ENCODE measurements around the gene SGPP1.

The SGPP1 gene

GRCh38 chr14:63730659-63731058 is 2.8 kb upstream of the SGPP1 start:
- TF ChIP-seq FOXK2 (IDR thresholded peaks at IDR 0.05) (no peak), PKNOX1 (IDR thresholded peaks at IDR 0.05) (no peak), ARNT (IDR thresholded peaks at IDR 0.05) (no peak), L3MBTL2 (conservative IDR thresholded peaks at IDR 0.05) (no peak), NFRKB (IDR thresholded peaks at IDR 0.05) (no peak), LEF1 (IDR thresholded peaks at IDR 0.05; ENCODE audit: borderline replicate concordance) (no peak), FOXA1 (IDR thresholded peaks at IDR 0.05) (no peak)
- POLR2A ChIA-PET: no interaction called here
- DNase-seq (ENCODE audit: extremely low spot score): no peak
- CTCF ChIA-PET: interaction anchor here (0.6 kb wide), 1 partner anchor 97 kb away, joined by 4 read pairs; no protein-coding TSS in a partner anchor

GRCh38 chr14:63727231-63727735 is 582 bp downstream of the SGPP1 start:
- TF ChIP-seq SUZ12 (IDR thresholded peaks at IDR 0.05) (no peak), FOXA1 (IDR thresholded peaks at IDR 0.05) (no peak), CTBP1 (IDR thresholded peaks at IDR 0.05; ENCODE audit: borderline replicate concordance) (no peak), LEF1 (IDR thresholded peaks at IDR 0.05; ENCODE audit: borderline replicate concordance) (no peak), FOXK2 (IDR thresholded peaks at IDR 0.05) (no peak), HDGF (IDR thresholded peaks at IDR 0.05; ENCODE audit: borderline replicate concordance) (no peak), L3MBTL2 (conservative IDR thresholded peaks at IDR 0.05) (no peak), SP1 (IDR thresholded peaks at IDR 0.05) (no peak), ARNT (IDR thresholded peaks at IDR 0.05) (no peak), BHLHE40 (IDR thresholded peaks at IDR 0.05; ENCODE audit: borderline replicate concordance) (no peak), ELF4 (IDR thresholded peaks at IDR 0.05) (no peak)
- DNase-seq (ENCODE audit: extremely low spot score): peak; percentile 64
- ChIA-PET CTCF (interaction anchor here (0.5 kb wide), 1 partner anchor 49 kb away, joined by 3 read pairs; no protein-coding TSS in a partner anchor), POLR2A (interaction anchor here (3.3 kb wide), 1 partner anchor 86 kb away, joined by 25 read pairs; the partner anchor contains the start of gene WDR89)

DNA sequence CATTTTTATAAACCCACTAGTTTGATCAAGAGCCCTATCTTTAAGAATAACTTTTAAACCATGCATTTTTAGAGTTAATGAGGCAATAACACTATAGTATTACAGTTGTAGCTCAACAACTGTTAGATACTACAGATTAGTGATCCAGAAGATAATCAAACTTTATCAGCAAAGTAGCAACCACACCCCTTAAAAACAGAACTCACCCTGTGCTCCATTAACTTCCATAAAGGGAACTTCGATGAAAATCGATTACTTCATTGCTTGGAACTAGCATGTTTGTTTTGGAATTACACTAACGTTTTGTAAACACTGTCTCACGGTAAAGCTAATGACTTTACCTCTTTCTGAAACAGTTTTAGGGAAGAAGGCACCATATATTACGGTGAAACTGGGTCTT is 1.4 kb downstream of the SGPP1 start:
- CTCF ChIA-PET: no interaction called here

DNA sequence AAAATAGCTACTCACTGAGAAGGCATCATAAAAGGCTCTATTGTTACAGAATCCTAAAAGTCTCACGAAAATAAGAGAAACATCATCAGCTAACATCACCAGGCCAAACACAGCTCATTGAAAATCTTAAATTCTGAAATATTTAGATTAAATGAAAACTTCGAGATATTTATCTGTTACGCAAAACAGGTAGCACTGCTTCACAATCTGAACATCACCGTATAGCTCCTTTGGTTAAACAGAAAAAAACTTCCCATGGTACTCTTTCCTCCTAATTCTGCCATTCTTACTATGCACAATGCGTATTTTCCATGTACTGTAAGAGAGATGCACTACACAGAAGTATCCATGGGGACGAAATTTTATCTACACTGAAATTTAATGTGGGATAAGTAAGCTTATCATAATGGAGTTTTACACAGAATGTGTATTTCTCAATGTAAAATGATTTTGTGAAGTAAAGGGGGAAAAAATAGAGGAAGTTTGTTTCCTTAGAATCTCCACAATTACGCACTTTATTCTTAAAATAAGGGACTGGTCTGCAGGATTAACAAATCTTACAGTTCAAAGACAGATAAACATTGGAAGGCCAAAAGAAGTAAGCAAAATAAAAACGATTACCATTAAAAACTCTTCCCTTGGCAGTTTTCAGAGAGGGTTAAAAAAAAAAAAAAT is 1.9 kb downstream of the SGPP1 start:
- no peak for DNase-seq (ENCODE audit: extremely low spot score)
- TF ChIP-seq ELF4 (IDR thresholded peaks at IDR 0.05) (no peak), HDGF (IDR thresholded peaks at IDR 0.05; ENCODE audit: borderline replicate concordance) (no peak), FOXA1 (IDR thresholded peaks at IDR 0.05) (no peak), FOXM1 (IDR thresholded peaks at IDR 0.05; ENCODE audit: borderline replicate concordance) (no peak), BHLHE40 (IDR thresholded peaks at IDR 0.05; ENCODE audit: borderline replicate concordance) (no peak), ZNF384 (IDR thresholded peaks at IDR 0.05) (no peak), PKNOX1 (IDR thresholded peaks at IDR 0.05) (no peak), SP1 (IDR thresholded peaks at IDR 0.05) (no peak), LEF1 (IDR thresholded peaks at IDR 0.05; ENCODE audit: borderline replicate concordance) (no peak)
- ChIA-PET CTCF (interaction anchor here (0.6 to 1.1 kb wide), 2 partner anchors 44 to 84 kb away, joined by 3 to 6 read pairs; partner anchors contain the start of gene WDR89), POLR2A (interaction anchor here (1.3 to 3.3 kb wide), 2 partner anchors 63 to 84 kb away, joined by 3 to 25 read pairs; partner anchors contain the start of gene WDR89)

More for the DNA sequence above, 1.4 kb downstream of the SGPP1 start:
- TF ChIP-seq PKNOX1 (IDR thresholded peaks at IDR 0.05) (no peak), FOXA1 (IDR thresholded peaks at IDR 0.05) (no peak), TARDBP (IDR thresholded peaks at IDR 0.05) (no peak), BHLHE40 (IDR thresholded peaks at IDR 0.05; ENCODE audit: borderline replicate concordance) (no peak), HDGF (IDR thresholded peaks at IDR 0.05; ENCODE audit: borderline replicate concordance) (no peak)
- POLR2A ChIA-PET: interaction anchor here (1.3 to 3.3 kb wide), 2 partner anchors 63 to 85 kb away, joined by 3 to 25 read pairs; partner anchors contain the start of gene WDR89
- DNase-seq (ENCODE audit: extremely low spot score): no peak

GRCh38 chr14:63717702-63718101 is 10.2 kb downstream of the SGPP1 start:
- no peak for DNase-seq (ENCODE audit: extremely low spot score)
- CTCF ChIA-PET: interaction anchor here (0.6 kb wide), 1 partner anchor 576 kb away, joined by 4 read pairs; no protein-coding TSS in a partner anchor
- POLR2A ChIA-PET: no interaction called here
- TF ChIP-seq TARDBP (IDR thresholded peaks at IDR 0.05): no peak
- TF ChIP-seq SP1 (IDR thresholded peaks at IDR 0.05): no peak
- TF ChIP-seq FOXM1 (IDR thresholded peaks at IDR 0.05; ENCODE audit: borderline replicate concordance): no peak
- TF ChIP-seq ZNF384 (IDR thresholded peaks at IDR 0.05): no peak
- TF ChIP-seq CTBP1 (IDR thresholded peaks at IDR 0.05; ENCODE audit: borderline replicate concordance): no peak
- TF ChIP-seq BHLHE40 (IDR thresholded peaks at IDR 0.05; ENCODE audit: borderline replicate concordance): no peak
- no peak for TF ChIP-seq ARNT (IDR thresholded peaks at IDR 0.05)
- no peak for TF ChIP-seq L3MBTL2 (conservative IDR thresholded peaks at IDR 0.05)
- no peak for TF ChIP-seq PKNOX1 (IDR thresholded peaks at IDR 0.05)
- TF ChIP-seq FOXA1 (IDR thresholded peaks at IDR 0.05): no peak

- CTCF ChIA-PET: no interaction called here
- POLR2A ChIA-PET: no interaction called here
- no peak for TF ChIP-seq TARDBP (IDR thresholded peaks at IDR 0.05)
- TF ChIP-seq FOXM1 (IDR thresholded peaks at IDR 0.05; ENCODE audit: borderline replicate concordance): no peak
- TF ChIP-seq CTBP1 (IDR thresholded peaks at IDR 0.05; ENCODE audit: borderline replicate concordance): no peak
- TF ChIP-seq ELF4 (IDR thresholded peaks at IDR 0.05): no peak
- no peak for TF ChIP-seq HDGF (IDR thresholded peaks at IDR 0.05; ENCODE audit: borderline replicate concordance)
- TF ChIP-seq PKNOX1 (IDR thresholded peaks at IDR 0.05): no peak
- no peak for TF ChIP-seq FOXK2 (IDR thresholded peaks at IDR 0.05)
- no peak for TF ChIP-seq BHLHE40 (IDR thresholded peaks at IDR 0.05; ENCODE audit: borderline replicate concordance)
- no peak for TF ChIP-seq NFRKB (IDR thresholded peaks at IDR 0.05)
- no peak for TF ChIP-seq ARNT (IDR thresholded peaks at IDR 0.05)
- no peak for TF ChIP-seq ZNF384 (IDR thresholded peaks at IDR 0.05)
- no peak for TF ChIP-seq FOXA1 (IDR thresholded peaks at IDR 0.05)
- TF ChIP-seq L3MBTL2 (conservative IDR thresholded peaks at IDR 0.05): no peak
- TF ChIP-seq LEF1 (IDR thresholded peaks at IDR 0.05; ENCODE audit: borderline replicate concordance): no peak
- no peak for TF ChIP-seq SUZ12 (IDR thresholded peaks at IDR 0.05)
- DNase-seq (ENCODE audit: extremely low spot score): no peak
Observed at GRCh38 chr14:63715360-63715759, 12.5 kb downstream of the SGPP1 start.
